HL-60/S4 (cell line): ENCODE measurements around the gene GTF3C1.
"Not testable (repeated sequence)": the region's sequence is repeated elsewhere in the genome, so short reads cannot be mapped to it uniquely, and the experiment has no call there.

Experiments
- in situ Hi-C: fragments of 300-500 bp; cut with MboI; formaldehyde crosslinking; loops from 2 replicates; pipeline ENCODE4 v1.14.3; 2022; ENCODE audit warnings: low sequenced_read_pairs

GTF3C1 gene

GRCh38 chr16:27464626-27465482, 84.9 kb downstream of the GTF3C1 start:
- in situ Hi-C loops: no loop called here

- in situ Hi-C loops: no loop called here
Measured at GRCh38 chr16:27463741-27464591, 85.7 kb downstream of the GTF3C1 start.

DNA sequence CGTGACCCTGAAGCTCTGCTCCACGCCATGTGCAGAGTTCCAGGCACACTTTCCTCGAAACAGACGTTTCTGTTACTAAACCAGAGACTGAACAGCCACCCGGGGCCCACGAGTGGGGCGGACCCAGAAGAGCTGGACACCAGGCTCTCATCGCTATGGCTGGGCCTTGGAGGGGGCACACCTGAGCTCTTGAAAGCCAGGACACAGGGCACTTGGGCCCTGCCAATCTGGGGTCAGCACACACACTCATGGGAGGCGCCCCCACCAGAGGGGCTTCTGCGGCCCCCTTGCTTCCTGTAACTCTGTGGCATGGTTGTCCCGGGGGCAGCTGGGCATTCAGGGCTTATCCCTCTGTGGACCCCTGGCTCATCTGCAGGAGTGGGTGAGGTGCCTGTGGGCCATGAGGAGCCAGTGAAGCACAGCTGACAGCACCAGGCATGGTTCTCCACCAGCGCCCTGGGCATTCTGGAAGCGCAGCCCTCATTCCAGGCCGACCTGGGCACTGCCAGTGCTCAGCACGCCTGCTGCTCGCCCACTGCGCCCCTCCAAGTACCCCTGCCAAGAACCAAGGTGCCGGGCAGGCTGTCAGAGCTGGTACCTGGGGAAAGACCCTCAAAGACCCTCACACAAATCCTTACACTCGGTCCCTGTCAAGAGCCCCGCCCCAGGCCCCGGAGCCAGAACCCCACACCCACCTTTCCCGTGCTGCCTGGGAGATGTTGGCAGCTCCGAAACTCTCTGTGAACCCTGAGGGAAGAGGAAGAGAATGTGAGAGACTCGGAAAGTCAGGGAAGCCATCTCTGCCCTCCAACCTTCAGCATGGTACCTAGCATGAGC, 86.6 kb downstream of the GTF3C1 start:
- in situ Hi-C loops: no loop called here

GRCh38 chr16:27462200-27462845, 87.4 kb downstream of the GTF3C1 start:
- in situ Hi-C loops: no loop called here

GRCh38 chr16:27461483-27462171, 88.1 kb downstream of the GTF3C1 start:
- in situ Hi-C loops: no loop called here

- in situ Hi-C loops: no loop called here
Measured at GRCh38 chr16:27460663-27461482, 88.8 kb downstream of the GTF3C1 start.

- in situ Hi-C loops: no loop called here
Measured at GRCh38 chr16:27460213-27460612, 89.5 kb downstream of the GTF3C1 start.

DNA sequence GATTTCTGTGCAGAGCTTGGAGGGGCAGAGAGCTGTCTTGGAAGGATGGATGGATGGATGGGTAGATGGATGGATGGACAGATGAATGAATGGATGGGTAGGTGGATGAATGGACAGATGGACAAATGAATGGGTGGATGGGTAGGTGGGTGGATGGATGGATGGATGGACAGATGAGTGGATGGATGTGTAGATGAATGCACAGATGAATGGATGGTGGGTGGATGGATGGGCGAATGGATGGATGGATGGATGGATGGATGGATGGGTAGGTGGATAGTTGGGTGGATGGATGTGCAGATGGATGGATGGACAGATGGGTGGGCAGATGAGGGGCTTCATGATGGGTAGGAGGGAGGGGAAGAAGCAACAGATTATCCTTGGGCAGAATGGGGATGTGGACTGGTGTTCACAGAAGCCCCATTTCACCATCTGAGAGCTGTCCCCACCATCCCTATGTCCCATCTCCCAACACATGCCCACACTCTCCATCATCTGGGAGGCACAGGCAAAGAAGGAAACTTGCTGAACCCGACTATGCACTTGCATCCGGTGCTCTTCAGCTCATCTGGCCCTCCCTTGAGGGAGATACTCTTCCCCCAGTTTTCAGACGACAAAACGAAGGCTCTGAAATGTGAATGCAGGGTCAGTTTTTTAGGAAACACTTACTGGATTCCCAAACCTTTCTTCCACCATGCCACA, 90.6 kb downstream of the GTF3C1 start:
- in situ Hi-C loops: no loop called here

GRCh38 chr16:27458258-27458657, 91.5 kb downstream of the GTF3C1 start:
- in situ Hi-C loops: no loop called here

GRCh38 chr16:27457605-27457900, 92.2 kb downstream of the GTF3C1 start:
- in situ Hi-C loops: not testable (repeated sequence)

- in situ Hi-C loops: no loop called here
Measured at GRCh38 chr16:27455700-27456099, 94.0 kb downstream of the GTF3C1 start.

DNA sequence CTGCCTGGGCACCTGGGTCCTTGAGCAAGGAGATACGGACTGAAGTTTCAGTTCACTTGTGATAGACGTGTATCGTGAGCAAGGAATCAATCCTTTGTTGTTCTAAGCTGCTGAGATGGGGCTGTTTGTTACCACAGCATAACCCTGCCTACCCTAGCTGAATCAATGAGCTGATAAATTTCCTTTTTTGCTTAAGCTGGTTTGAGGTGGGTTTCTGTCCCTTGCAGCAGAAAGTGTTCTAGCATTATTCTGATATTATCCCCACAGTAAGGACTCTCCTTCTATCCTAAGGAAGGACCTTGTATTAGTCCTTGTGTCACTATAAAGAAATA, 96.3 kb downstream of the GTF3C1 start:
- in situ Hi-C loops: no loop called here

DNA sequence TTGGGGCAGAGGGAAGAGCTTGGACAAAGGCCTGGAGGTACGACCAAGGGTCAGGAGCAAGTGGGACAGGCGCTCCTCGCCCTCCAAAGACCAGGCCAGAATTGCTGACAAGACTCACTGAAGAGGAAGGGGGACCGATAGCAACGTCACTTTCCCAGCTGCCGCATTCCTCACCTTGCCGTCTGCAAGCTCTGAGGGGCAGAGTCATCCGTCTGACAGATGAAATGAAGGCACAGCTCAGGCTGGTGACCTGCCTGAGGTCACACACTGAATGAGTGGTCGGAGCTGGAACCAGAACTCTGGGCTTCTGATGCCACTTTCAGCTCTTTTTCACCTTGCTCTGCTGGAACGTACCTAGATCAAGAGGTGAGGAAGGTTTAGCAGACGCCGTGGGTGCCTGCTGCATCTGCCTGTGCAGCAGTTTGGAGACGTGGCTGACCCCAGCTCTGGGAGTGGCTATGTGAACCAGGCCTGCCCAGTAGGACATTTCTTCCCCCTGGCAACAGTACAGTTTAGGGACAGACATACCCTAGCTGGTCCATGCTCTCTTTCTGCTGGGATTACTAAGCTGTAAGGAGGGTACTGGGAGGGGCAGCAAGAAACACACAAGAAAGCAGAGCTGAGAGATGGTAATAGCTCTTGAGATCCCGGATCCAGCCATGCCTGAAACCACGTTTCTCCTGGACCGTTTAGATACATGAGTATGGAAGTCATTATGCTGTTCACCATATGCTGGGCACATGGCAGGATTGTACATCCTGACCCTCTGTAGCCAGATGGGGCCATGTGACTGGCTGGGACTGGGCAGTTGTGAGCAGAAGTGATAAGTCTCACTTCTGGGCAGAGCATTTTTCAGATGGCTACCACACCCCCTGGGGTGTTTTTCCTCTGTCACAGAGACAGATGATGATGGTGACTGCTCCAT, 96.9 kb downstream of the GTF3C1 start:
- in situ Hi-C loops: no loop called here

- in situ Hi-C loops: no loop called here
Measured at GRCh38 chr16:27450196-27450549, 99.5 kb downstream of the GTF3C1 start.

GRCh38 chr16:27449434-27450195, 100.1 kb downstream of the GTF3C1 start:
- in situ Hi-C loops: no loop called here

DNA sequence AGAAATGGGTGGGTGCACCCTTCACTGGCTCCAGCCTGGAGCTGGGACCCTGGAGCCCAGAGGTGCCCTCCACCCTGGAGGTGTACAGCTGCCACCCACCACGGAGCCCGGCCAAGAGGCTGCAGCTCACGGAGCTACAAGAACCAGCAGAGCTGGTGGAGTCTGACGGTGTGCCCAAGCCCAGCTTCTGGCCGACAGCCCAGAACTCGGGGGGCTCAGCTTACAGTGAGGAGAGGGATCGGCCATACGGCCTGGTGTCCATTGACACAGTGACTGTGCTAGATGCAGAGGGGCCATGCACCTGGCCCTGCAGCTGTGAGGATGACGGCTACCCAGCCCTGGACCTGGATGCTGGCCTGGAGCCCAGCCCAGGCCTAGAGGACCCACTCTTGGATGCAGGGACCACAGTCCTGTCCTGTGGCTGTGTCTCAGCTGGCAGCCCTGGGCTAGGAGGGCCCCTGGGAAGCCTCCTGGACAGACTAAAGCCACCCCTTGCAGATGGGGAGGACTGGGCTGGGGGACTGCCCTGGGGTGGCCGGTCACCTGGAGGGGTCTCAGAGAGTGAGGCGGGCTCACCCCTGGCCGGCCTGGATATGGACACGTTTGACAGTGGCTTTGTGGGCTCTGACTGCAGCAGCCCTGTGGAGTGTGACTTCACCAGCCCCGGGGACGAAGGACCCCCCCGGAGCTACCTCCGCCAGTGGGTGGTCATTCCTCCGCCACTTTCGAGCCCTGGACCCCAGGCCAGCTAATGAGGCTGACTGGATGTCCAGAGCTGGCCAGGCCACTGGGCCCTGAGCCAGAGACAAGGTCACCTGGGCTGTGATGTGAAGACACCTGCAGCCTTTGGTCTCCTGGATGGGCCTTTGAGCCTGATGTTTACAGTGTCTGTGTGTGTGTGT, 100.9 kb downstream of the GTF3C1 start:
- in situ Hi-C loops: no loop called here
